HG02981 (cell line): Measurements from ENCODE around the gene ISX.

ENCODE experiments used
- ATAC-seq: cut with Tn5 transposase; IDR thresholded peaks from one replicate; pipeline ENCODE4 v1.9.1; 2021; ENCODE audit warnings: mild to moderate bottlenecking, moderate library complexity; ENCODE audit not compliant: unreplicated experiment

The ISX gene

GRCh38 chr22:35051791-35052190, 14.2 kb upstream of the ISX start:
- no peak for ATAC-seq

- ATAC-seq: no peak
Observed at GRCh38 chr22:35053060-35053835, 12.7 kb upstream of the ISX start.

GRCh38 chr22:35054064-35054463, 11.9 kb upstream of the ISX start:
- ATAC-seq: no peak

- no peak for ATAC-seq
Observed at GRCh38 chr22:35056486-35056885, 9.5 kb upstream of the ISX start.

- ATAC-seq: no peak
Observed at GRCh38 chr22:35057155-35057554, 8.8 kb upstream of the ISX start.

GRCh38 chr22:35059632-35060031, 6.3 kb upstream of the ISX start:
- ATAC-seq: no peak

- ATAC-seq: peak; percentile 74
Observed at GRCh38 chr22:35064664-35065063, 1.3 kb upstream of the ISX start.

GRCh38 chr22:35065183-35065582, 775 bp upstream of the ISX start:
- ATAC-seq: no peak

- no peak for ATAC-seq
Observed at GRCh38 chr22:35066768-35067167, 810 bp downstream of the ISX start.

GRCh38 chr22:35069541-35069940, 3.6 kb downstream of the ISX start:
- no peak for ATAC-seq

GRCh38 chr22:35070451-35071093, 4.6 kb downstream of the ISX start:
- ATAC-seq: no peak

GRCh38 chr22:35071784-35072183, 5.8 kb downstream of the ISX start:
- no peak for ATAC-seq

- ATAC-seq: no peak
Observed at GRCh38 chr22:35072925-35073324, 7.0 kb downstream of the ISX start.

GRCh38 chr22:35074583-35074982, 8.6 kb downstream of the ISX start:
- ATAC-seq: no peak

GRCh38 chr22:35076630-35077029, 10.7 kb downstream of the ISX start:
- ATAC-seq: no peak

- no peak for ATAC-seq
Observed at GRCh38 chr22:35085621-35086020, 19.7 kb downstream of the ISX start.

GRCh38 chr22:35089139-35089538, 23.2 kb downstream of the ISX start:
- no peak for ATAC-seq

- ATAC-seq: no peak
Observed at GRCh38 chr22:35092406-35092805, 26.4 kb downstream of the ISX start.

GRCh38 chr22:35098921-35099320, 33.0 kb downstream of the ISX start:
- ATAC-seq: no peak

- no peak for ATAC-seq
Observed at GRCh38 chr22:35099883-35100282, 33.9 kb downstream of the ISX start.

- ATAC-seq: no peak
Observed at GRCh38 chr22:35102663-35103062, 36.7 kb downstream of the ISX start.

- no peak for ATAC-seq
Observed at GRCh38 chr22:35103761-35104160, 37.8 kb downstream of the ISX start.

- ATAC-seq: no peak
Observed at GRCh38 chr22:35104491-35104890, 38.5 kb downstream of the ISX start.
